Measurements from ENCODE around the gene DNAJC8.

Gene DNAJC8

DNA sequence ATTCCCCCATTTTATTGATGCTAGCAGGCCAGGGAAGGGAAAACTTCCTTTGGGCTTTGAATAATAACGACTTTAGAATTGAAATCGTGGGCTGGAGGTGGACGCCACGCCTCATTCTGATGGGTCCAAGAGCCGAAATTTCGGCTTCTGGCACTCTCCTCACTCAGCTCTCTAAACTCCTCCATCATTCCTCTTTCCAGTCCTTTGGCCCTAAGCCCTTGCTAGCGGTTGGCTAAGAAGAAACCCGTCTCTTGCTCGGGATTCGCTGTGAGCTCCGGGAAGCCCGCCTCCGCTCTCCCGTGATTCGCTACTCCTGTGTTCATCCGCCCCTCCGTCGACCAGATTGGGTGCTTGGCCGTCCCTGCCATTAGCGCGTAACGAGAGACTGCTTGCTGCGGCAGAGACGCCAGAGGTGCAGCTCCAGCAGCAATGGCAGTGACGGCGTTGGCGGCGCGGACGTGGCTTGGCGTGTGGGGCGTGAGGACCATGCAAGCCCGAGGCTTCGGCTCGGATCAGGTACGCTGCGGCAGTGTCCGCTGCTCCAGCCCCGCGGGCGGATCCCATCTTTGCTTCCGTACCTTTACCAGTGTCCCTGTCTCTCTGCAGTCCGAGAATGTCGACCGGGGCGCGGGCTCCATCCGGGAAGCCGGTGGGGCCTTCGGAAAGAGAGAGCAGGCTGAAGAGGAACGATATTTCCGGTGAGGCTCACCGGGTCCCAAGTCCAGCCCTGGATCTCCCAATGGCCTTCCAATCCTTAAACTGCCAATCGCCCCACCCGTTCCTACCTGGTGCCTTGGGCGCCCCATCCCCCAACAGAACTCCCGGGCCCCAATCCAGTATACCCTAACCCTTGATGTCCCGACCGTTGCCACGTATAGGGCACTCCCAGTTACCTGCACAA is 3.2 kb upstream of the DNAJC8 start, which contains the start of gene ATP5IF1:
TSS of gene ATP5IF1 (plus strand) at position 370 of the 901 bp plus-strand sequence. CDS start at position 430, 60 bp downstream.
- Histone ChIP-seq H3K4me3 (ENCODE audit: severe bottlenecking) (peak within 1 kb of the TSS; percentile 96), H3K4me1 (ENCODE audit: insufficient read depth, poor library complexity, severe bottlenecking) (peaks cover 14% of the 10 kb centered on the region), H3K27me3 (ENCODE audit: insufficient read depth, poor library complexity, severe bottlenecking) (no peaks in the 10 kb centered on the region), H3K36me3 (ENCODE audit: low read depth) (peaks cover 31% of the 10 kb centered on the region), H3K9me3 (ENCODE audit: severe bottlenecking) (no peaks in the 10 kb centered on the region), H3K27ac (ENCODE audit: poor library complexity, severe bottlenecking) (peak within 1 kb of the TSS; percentile 46)
- TF ChIP-seq, protein P1, sequence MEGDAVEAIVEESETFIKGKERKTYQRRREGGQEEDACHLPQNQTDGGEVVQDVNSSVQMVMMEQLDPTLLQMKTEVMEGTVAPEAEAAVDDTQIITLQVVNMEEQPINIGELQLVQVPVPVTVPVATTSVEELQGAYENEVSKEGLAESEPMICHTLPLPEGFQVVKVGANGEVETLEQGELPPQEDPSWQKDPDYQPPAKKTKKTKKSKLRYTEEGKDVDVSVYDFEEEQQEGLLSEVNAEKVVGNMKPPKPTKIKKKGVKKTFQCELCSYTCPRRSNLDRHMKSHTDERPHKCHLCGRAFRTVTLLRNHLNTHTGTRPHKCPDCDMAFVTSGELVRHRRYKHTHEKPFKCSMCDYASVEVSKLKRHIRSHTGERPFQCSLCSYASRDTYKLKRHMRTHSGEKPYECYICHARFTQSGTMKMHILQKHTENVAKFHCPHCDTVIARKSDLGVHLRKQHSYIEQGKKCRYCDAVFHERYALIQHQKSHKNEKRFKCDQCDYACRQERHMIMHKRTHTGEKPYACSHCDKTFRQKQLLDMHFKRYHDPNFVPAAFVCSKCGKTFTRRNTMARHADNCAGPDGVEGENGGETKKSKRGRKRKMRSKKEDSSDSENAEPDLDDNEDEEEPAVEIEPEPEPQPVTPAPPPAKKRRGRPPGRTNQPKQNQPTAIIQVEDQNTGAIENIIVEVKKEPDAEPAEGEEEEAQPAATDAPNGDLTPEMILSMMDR (IDR thresholded peaks at IDR 0.05; ENCODE audit: poor library complexity, severe bottlenecking) = no peak
- DNase-seq (ENCODE audit: low spot score) (peak; percentile 96), ATAC-seq (ENCODE audit: low read depth) (peak; percentile 97)

- peaks cover 44% of the 10 kb centered on the region for H3K36me3 ChIP-seq (ENCODE audit: low read depth)
- TF ChIP-seq, protein P1 (IDR thresholded peaks at IDR 0.05; ENCODE audit: poor library complexity, severe bottlenecking) = no peak
- ATAC-seq (ENCODE audit: low read depth) = no peak
- peak overlapping the region; percentile 80 for H3K4me3 ChIP-seq (ENCODE audit: severe bottlenecking)
- no peak overlapping the region for H3K27ac ChIP-seq (ENCODE audit: poor library complexity, severe bottlenecking)
- DNase-seq (ENCODE audit: low spot score) = no peak
- H3K4me1 ChIP-seq (ENCODE audit: insufficient read depth, poor library complexity, severe bottlenecking) = no peaks in the 10 kb centered on the region
- no peaks in the 10 kb centered on the region for H3K9me3 ChIP-seq (ENCODE audit: severe bottlenecking)
- no peaks in the 10 kb centered on the region for H3K27me3 ChIP-seq (ENCODE audit: insufficient read depth, poor library complexity, severe bottlenecking)
Observed at GRCh38 chr1:28233264-28233606, 406 bp upstream of the DNAJC8 start.

DNA sequence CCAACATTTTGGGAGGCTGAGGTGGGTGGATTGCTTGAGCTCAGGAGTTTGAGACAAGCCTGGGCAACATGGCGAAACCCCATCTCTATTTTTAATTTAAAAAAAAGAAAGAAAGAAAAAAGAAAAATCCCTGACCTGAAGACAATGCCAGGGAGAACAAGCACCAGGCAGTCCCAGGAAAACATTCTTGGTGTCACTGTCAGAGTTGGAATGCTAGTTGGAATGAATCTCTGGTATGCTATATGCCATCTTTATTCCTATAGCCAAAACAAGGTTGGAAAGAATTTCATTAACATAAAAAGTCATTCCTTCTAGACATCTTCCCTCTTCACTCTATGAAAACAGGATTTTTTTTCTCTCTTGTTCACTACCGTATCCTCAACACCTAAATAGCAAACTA is 2.8 kb downstream of the DNAJC8 start:
- Histone ChIP-seq H3K4me3 (ENCODE audit: severe bottlenecking) (no peak overlapping the region), H3K4me1 (ENCODE audit: insufficient read depth, poor library complexity, severe bottlenecking) (no peaks in the 10 kb centered on the region), H3K36me3 (ENCODE audit: low read depth) (peaks cover 61% of the 10 kb centered on the region), H3K27ac (ENCODE audit: poor library complexity, severe bottlenecking) (no peak overlapping the region), H3K9me3 (ENCODE audit: severe bottlenecking) (no peaks in the 10 kb centered on the region), H3K27me3 (ENCODE audit: insufficient read depth, poor library complexity, severe bottlenecking) (no peaks in the 10 kb centered on the region)
- no peak for ATAC-seq (ENCODE audit: low read depth)
- no peak for DNase-seq (ENCODE audit: low spot score)
- TF ChIP-seq, protein P1 (IDR thresholded peaks at IDR 0.05; ENCODE audit: poor library complexity, severe bottlenecking) = no peak

- DNase-seq (ENCODE audit: low spot score) (no peak), ATAC-seq (ENCODE audit: low read depth) (no peak)
- H3K27ac ChIP-seq (ENCODE audit: poor library complexity, severe bottlenecking) = no peak overlapping the region
- TF ChIP-seq, protein P1 (IDR thresholded peaks at IDR 0.05; ENCODE audit: poor library complexity, severe bottlenecking) = no peak
- H3K4me3 ChIP-seq (ENCODE audit: severe bottlenecking) = no peak overlapping the region
- H3K36me3 ChIP-seq (ENCODE audit: low read depth) = peaks cover 70% of the 10 kb centered on the region
- no peaks in the 10 kb centered on the region for H3K4me1 ChIP-seq (ENCODE audit: insufficient read depth, poor library complexity, severe bottlenecking)
- no peaks in the 10 kb centered on the region for H3K9me3 ChIP-seq (ENCODE audit: severe bottlenecking)
- H3K27me3 ChIP-seq (ENCODE audit: insufficient read depth, poor library complexity, severe bottlenecking) = no peaks in the 10 kb centered on the region
Observed at GRCh38 chr1:28229089-28229488, 3.7 kb downstream of the DNAJC8 start.

GRCh38 chr1:28213315-28213714 is 19.5 kb downstream of the DNAJC8 start:
- Histone ChIP-seq H3K36me3 (ENCODE audit: low read depth) (peaks cover 64% of the 10 kb centered on the region), H3K4me3 (ENCODE audit: severe bottlenecking) (no peak overlapping the region), H3K27ac (ENCODE audit: poor library complexity, severe bottlenecking) (no peak overlapping the region), H3K9me3 (ENCODE audit: severe bottlenecking) (no peaks in the 10 kb centered on the region), H3K27me3 (ENCODE audit: insufficient read depth, poor library complexity, severe bottlenecking) (no peaks in the 10 kb centered on the region), H3K4me1 (ENCODE audit: insufficient read depth, poor library complexity, severe bottlenecking) (no peaks in the 10 kb centered on the region)
- TF ChIP-seq, protein P1 (IDR thresholded peaks at IDR 0.05; ENCODE audit: poor library complexity, severe bottlenecking) = no peak
- no peak for DNase-seq (ENCODE audit: low spot score)
- no peak for ATAC-seq (ENCODE audit: low read depth)
